K562 (cell line): ENCODE results near the gene TBC1D26. TPM values are rescaled to one million over a fixed set of nuclear protein-coding genes. Genes with fewer than 3 reads are reported as not detected.
A peak's percentile ranks its signal among the peaks of the same experiment; 100 is the strongest.
"Not testable (repeated sequence)": the region's sequence is repeated elsewhere in the genome, so short reads cannot be mapped to it uniquely, and the experiment has no call there.

ENCODE experiments used
- ATF7 ChIP-seq: fragments of 450-650 bp; IDR thresholded peaks from 2 replicates; pipeline ENCODE4 v1.7.1; 2014; ENCODE audit warnings: mild to moderate bottlenecking, moderate library complexity
- CTBP1 ChIP-seq: fragments of 450-650 bp; IDR thresholded peaks from 2 replicates; pipeline ENCODE4 v1.6.1; 2016; ENCODE audit warnings: borderline replicate concordance
- ETS1 ChIP-seq: conservative IDR thresholded peaks from 2 replicates; pipeline ENCODE4 v1.6.1; 2011; ENCODE audit warnings: low read depth, mild to moderate bottlenecking, low read length; ENCODE audit not compliant: control insufficient read depth
- MAX ChIP-seq: sonication (generic); formaldehyde crosslinking; IDR thresholded peaks from 2 replicates; pipeline ENCODE4 v1.9.0; 2022; ENCODE audit warnings: mild to moderate bottlenecking, missing genetic modification reagents
- NR2C2 ChIP-seq, 2 experiments: fragments of 200-800 bp in 1 of 2; sonication (Bioruptor generic) in 1 of 2; sonication (generic) in 1 of 2; formaldehyde crosslinking in 1 of 2; IDR thresholded peaks; 2 replicates each; pipeline versions ENCODE4 v1.6.1 to v1.8.0; 2016 to 2022; ENCODE audit warnings: mild to moderate bottlenecking in 1 of 2, missing compliant biosample characterization in 1 of 2, missing genetic modification characterization in 1 of 2, missing genetic modification reagents in 1 of 2
- PHF8 ChIP-seq: fragments of 200-600 bp; sonication (generic); IDR thresholded peaks from 2 replicates; pipeline ENCODE4 v1.6.1; 2012; ENCODE audit warnings: mixed run types, mild to moderate bottlenecking, inconsistent platforms, low read length, moderate library complexity, borderline replicate concordance
- PRDM10 ChIP-seq: fragments of 450-650 bp; IDR thresholded peaks from 2 replicates; pipeline ENCODE4 v1.6.1; 2018; ENCODE audit not compliant: partially characterized antibody
- RBFOX2 ChIP-seq: fragments of 200-400 bp; formaldehyde crosslinking; IDR thresholded peaks from 2 replicates; pipeline ENCODE4 v1.6.1; 2017; ENCODE audit warnings: low read depth, mild to moderate bottlenecking, low read length, moderate library complexity
- TFAP4 ChIP-seq: sonication (generic); formaldehyde crosslinking; IDR thresholded peaks from 2 replicates; pipeline ENCODE4 v1.8.0; 2022; ENCODE audit warnings: missing genetic modification reagents, mild to moderate bottlenecking, moderate library complexity, borderline replicate concordance
- YY1 ChIP-seq, 3 experiments: IDR thresholded peaks; 2 replicates each; pipeline ENCODE4 v1.6.1; 2011; ENCODE audit warnings: low read length in 2 of 3, mild to moderate bottlenecking in 2 of 3, moderate library complexity in 2 of 3, borderline replicate concordance in 1 of 3, control low read depth in 1 of 3, low read depth in 1 of 3; ENCODE audit not compliant: insufficient read depth in 3 of 3, insufficient replicate concordance in 2 of 3, control insufficient read depth in 1 of 3, insufficient read length in 1 of 3; ENCODE audit errors: extremely low read depth in 1 of 3
- ZBTB11 ChIP-seq, 3 experiments: fragments of 200-800 bp in 1 of 3; fragments of 250-450 bp in 1 of 3; fragments of 450-650 bp in 1 of 3; sonication (Bioruptor Pico) in 1 of 3; sonication (Bioruptor generic) in 1 of 3; formaldehyde crosslinking in 1 of 3; IDR thresholded peaks; 2 replicates each; pipeline versions ENCODE4 v1.6.1 to v1.8.0; 2016 to 2022; ENCODE audit warnings: mild to moderate bottlenecking in 2 of 3, missing genetic modification characterization in 2 of 3, missing compliant biosample characterization in 1 of 3, moderate library complexity in 1 of 3
- ZBTB2 ChIP-seq: fragments of 450-650 bp; IDR thresholded peaks from 2 replicates; pipeline ENCODE4 v1.6.1; 2016; ENCODE audit warnings: antibody characterized with exemption
- polyA plus RNA-seq, 8 experiments: library from polyadenylated mRNA; depleted of rRNA in 4 of 8; stranded (reverse) in 5 of 8; unstranded in 3 of 8; fragments of >200 nt; fragmentation: Nextera tagmentation in 2 of 8; fragmentation: Illumina TruSeq in 1 of 8; extraction: Ambion mirVana in 2 of 8; extraction: Trizol in 1 of 8; gene quantifications; 2 replicates each; pipeline versions ENCODE4 v1.2.1 to v1.2.3, GENCODE V29; 2011 to 2014; ENCODE audit warnings: inconsistent platforms in 1 of 8, missing spikeins in 1 of 8
- total RNA-seq, 7 experiments: library from RNA; depleted of rRNA in 6 of 7; stranded (reverse); fragments of >200 nt in 6 of 7; fragmentation: Illumina TruSeq in 2 of 7; extraction: Trizol in 2 of 7; gene quantifications; 2 replicates each; pipeline versions ENCODE4 v1.2.1 to v1.2.3, GENCODE V29; 2011 to 2021; ENCODE audit warnings: low replicate concordance in 1 of 7

TBC1D26 gene
- total and polyA plus RNA-seq, 9 of the 15 experiments (the other 6 are each of a cell fraction or from before 2014, with no cell fraction given): 0.08 TPM; not detected in 8

- peak; percentile 33 for TF ChIP-seq PRDM10
- TF ChIP-seq PHF8: peak; percentile 31; the same call in 1 of the 2 replicates
- 0 out of 2 replicates have a peak, but pooled peaks have one; percentile 47 for TF ChIP-seq ETS1
- TF ChIP-seq ZBTB2: peak; percentile 86
- 0 out of 6 replicates have a peak, but pooled peaks of 1 of the 3 experiments have one; percentile 55 for TF ChIP-seq ZBTB11 (CRISPR knock-in tag; IDR thresholded peaks at IDR 0.05)
- TF ChIP-seq MAX: 0 out of 2 replicates have a peak, but pooled peaks have one; percentile 13
- TF ChIP-seq CTBP1: peak; percentile 75; the same call in 1 of the 2 replicates
- TF ChIP-seq TFAP4 (CRISPR knock-in tag): peak; percentile 82; the same call in 1 of the 2 replicates
- peak in 2 of 3 experiments; percentile 18 to 35 for TF ChIP-seq YY1 (IDR thresholded peaks at IDR 0.05; ENCODE audit: borderline replicate concordance in 1 of 3, control insufficient read depth in 1 of 3, extremely low read depth in 1 of 3, insufficient read depth in 3 of 3, insufficient read length in 1 of 3, insufficient replicate concordance in 2 of 3, low read depth in 1 of 3, low read length in 2 of 3)
- TF ChIP-seq NR2C2 (CRISPR knock-in tag; IDR thresholded peaks at IDR 0.05): not testable (repeated sequence)
- TF ChIP-seq NR2C2 (tag; IDR thresholded peaks at IDR 0.05): 0 out of 2 replicates have a peak, but pooled peaks have one; percentile 24
- TF ChIP-seq RBFOX2: peak; percentile 68
- peak; percentile 47; the same call in 1 of the 2 replicates for TF ChIP-seq ATF7
These were observed 32.6 kb upstream of the TBC1D26 start, which contains the start of gene ZNF286A (continued) for GRCh38 chr17:15699413-15699924.
